DMS53 treated with DMSO at 0.1 percent for 48 hours (cell line): Measurements from ENCODE around the gene INPP5B.
"Not testable (repeated sequence)": the region's sequence is repeated elsewhere in the genome, so short reads cannot be mapped to it uniquely, and the experiment has no call there.

Experiments
- DNase-seq: peaks from one replicate; lab custom pipeline; 2025; ENCODE audit not compliant: unreplicated experiment; lab: John Stamatoyannopoulos, UW

Gene INPP5B

DNA sequence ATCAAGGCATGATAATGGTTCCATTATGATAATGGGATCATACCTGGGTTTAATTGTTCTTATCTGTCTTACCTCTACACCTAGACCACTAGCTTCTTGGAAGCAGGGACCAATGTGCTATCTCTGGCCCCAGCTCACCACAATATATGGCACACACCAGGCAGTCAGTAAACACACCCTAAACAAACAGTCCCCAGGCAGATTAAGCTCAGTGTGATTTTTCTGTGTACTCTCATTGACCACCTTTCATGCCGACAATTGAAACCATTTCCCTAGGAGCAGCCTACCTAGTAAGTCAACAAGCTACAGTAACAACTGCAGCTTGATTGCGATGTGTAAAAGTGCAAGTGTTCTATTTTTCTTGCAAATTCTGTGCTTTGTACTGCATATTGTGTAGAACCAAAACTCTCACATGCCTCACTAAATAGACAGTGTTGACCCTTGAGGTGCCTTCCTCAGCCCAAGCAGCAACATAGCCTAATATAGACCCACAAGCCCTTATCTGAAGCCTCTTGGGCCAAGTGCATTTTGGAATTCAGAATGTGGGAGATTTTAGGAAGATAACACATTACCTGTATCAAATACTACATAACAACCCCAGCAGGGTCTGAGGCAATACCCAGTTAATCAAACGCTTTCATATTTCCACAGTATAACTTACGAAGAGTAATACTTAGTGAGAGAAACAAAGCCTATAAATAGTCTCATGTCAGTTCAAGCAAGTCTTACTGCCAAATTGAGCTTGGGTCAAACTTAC lies 32.0 kb downstream of the INPP5B start:
- DNase-seq = no peak

- not testable (repeated sequence) for DNase-seq
Observed at GRCh38 chr1:37911478-37911877, 35.4 kb downstream of the INPP5B start.

GRCh38 chr1:37910886-37911285 lies 36.0 kb downstream of the INPP5B start:
- not testable (repeated sequence) for DNase-seq

GRCh38 chr1:37908531-37908930 lies 38.3 kb downstream of the INPP5B start:
- not testable (repeated sequence) for DNase-seq

- not testable (repeated sequence) for DNase-seq
Observed at GRCh38 chr1:37907416-37908125, 39.3 kb downstream of the INPP5B start.

- not testable (repeated sequence) for DNase-seq
Observed at GRCh38 chr1:37906591-37906990, 40.3 kb downstream of the INPP5B start.

DNA sequence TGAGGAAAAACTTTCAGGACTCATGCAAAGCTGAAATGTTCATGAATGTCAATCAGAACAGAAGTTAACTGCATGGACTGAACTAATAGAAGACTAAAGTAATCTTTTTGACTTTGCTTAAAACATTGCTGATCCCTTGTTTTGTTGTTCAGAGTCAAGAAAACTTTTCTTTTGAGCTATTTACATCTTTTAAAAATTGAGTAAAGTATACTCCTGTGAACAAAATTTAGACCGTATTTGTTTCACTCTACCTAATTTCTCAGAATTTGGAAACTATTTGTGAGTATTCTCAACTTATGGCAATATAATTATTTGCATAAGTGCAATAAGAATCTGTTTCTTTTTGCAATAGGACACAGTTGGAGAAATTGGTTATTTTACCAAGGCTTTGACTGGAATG lies 41.1 kb downstream of the INPP5B start:
- DNase-seq = no peak

- not testable (repeated sequence) for DNase-seq
Observed at GRCh38 chr1:37903921-37904320, 42.9 kb downstream of the INPP5B start.

DNA sequence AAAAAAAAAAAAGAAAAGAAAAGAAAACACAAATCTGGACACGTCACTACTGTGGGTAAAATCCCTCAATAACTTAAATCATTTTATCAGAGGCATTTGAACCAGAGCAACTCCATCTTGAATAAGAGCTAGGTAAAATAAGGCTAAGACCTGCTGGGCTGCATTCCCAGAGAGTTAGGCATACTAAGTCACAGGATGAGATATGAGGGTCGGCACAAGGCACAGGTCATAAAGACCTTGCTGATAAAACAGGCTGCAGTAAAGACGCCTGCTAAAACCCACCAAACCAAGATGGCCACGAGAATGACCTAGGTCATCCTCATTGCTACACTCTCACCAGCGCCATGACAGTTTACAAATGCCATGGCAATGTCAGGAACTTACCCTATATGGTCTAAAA lies 43.9 kb downstream of the INPP5B start:
- no peak for DNase-seq

- no peak for DNase-seq
Observed at GRCh38 chr1:37901893-37902225, 45.0 kb downstream of the INPP5B start.

GRCh38 chr1:37901191-37901892 lies 45.5 kb downstream of the INPP5B start:
- DNase-seq = no peak

DNA sequence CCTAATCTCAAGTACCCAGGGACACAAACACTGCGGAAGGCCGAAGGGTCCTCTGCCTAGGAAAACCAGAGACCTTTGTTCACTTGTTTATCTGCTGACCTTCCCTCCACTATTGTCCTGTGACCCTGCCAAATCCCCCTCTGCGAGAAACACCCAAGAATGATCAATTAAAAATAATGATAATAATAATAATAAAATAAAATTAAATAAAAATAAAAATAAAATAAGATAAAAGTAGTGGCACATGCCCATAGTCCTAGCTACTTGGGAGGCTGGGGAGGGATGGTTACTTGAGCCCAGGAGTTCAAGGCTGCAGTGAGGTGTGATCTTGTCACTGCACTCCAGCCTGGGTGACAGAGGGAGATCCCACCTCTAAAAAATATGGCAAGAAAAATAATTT lies 49.3 kb downstream of the INPP5B start:
- not testable (repeated sequence) for DNase-seq

DNA sequence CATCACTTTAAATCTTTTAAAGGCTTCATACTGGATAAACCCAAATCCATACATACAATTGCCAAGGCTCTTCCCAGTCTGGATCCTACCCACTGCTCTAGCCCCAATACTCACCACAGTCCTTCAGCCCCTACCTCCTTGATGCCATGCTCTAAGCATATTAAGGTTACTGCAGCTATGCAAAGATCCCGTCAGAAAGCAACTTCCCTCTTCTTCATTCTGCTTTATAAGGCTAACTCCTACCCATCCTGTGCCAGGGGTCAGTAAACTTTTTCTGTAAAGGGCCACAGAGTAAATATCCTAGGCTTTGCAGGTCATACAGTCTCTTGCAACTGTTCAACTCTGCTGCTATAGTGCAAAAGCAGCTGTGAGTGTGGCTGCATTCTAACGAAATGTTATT lies 53.2 kb downstream of the INPP5B start:
- no peak for DNase-seq

GRCh38 chr1:37892151-37893047 lies 54.5 kb downstream of the INPP5B start:
- no peak for DNase-seq

DNA sequence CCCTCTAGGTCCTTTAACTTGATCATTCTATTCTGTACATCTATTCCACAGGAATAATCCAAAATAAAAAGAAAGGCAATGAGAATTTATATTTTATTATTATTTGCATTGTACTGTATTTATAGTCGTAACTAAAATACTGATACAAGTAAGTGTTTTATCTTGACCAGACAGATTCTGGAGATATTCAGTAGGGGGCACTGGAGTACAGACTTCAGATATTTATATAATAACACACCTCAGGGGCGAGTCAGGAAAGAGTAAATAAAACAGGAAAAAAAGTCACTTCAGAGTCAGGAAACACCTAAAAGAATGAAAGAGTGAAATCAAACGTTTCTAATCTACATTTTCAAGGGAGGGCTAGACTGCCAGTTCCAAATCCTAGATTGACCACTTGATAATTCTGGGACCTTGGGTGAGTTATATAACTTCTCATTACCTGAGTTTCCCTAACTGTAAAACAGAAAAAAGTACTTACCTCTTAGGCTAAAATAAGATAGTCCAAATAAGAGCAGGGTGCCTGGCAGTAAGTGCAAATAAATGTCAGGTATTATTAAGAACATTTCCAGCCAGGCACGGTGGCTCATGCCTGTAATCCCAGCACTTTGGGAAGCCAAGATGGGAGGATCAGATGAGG lies 56.4 kb downstream of the INPP5B start:
- peak; percentile 81 for DNase-seq

DNA sequence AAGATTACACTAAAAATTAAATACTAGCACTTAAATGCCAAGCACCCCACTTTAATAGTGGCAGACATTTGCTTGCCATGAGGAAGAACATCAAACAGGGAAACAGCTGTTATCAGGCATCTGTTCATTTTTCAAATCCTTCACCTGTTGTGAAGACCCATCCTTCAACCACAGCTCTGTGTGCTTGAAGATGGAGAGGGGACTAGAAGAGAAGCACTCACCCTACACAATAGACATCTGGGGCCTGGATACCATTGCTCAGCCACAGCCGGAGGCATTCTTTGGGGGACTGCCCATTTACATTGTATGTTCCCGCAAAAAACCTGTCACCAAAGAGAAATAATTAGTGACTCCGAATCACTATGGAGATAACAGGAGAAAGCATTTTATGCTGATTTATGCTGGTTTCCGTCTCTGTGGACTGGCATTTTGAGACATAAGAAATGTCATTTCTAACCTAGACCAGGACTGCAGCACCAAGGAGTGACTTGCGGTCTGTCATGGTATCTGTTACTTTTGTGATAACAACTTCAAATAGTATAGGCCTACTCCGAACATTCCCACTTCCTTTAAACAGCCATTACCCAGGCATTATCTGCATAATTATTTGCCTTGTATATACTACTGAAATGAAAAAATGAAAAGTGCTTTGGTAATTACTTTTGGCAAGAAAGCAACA lies 58.7 kb downstream of the INPP5B start:
- no peak for DNase-seq

DNA sequence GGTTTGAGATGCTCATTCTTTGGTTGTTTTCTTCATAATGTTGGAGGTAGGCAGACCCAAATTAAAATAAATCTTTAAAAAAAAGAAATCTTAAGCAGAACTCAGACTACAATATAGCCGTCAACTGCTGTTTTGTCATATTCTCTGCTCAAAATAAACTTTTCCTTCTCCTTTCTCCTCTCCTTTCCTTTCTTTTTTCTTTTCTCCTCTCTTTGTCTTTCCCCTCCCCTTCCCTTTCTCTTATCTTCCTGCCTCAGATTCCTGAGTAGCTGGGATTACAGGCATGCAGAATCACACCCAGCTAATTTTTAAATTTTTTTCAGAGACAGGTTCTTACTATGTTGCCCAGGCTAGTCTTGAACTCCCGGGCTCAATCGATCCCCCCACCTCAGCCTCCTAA lies 62.7 kb downstream of the INPP5B start:
- DNase-seq = no peak

DNA sequence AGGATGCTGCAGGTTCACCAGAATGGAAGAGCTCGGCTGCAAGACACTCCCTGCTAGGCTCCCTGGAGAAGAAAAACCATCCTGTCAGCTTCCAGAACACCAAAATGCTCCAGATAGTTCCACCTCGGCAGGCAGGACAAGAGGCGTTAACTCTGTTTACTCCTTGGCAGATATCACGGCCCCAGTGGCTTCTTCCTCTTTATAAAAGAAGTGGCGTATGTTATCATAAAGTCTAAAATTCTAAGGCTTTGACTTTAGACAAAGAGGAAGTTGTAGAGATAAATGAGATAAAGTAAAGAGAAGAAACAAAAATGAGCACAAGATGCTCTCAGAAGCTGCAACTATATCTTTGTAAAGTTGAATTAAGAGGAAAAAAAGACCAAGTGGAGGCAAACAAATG lies 63.2 kb downstream of the INPP5B start:
- DNase-seq = no peak

- no peak for DNase-seq
Observed at GRCh38 chr1:37879865-37880264, 67.0 kb downstream of the INPP5B start.

GRCh38 chr1:37878071-37878470 lies 68.8 kb downstream of the INPP5B start:
- no peak for DNase-seq
